ENCODE results near the gene GTF2B. TPM values are rescaled to one million over a fixed set of nuclear protein-coding genes. Genes with fewer than 3 reads are reported as not detected.
"Not testable (repeated sequence)": the region's sequence is repeated elsewhere in the genome, so short reads cannot be mapped to it uniquely, and the experiment has no call there.

GTF2B gene
- total and polyA plus RNA-seq, 2 of the 4 experiments (the other 2 are of a cell fraction), result 32.0 to 41.0 TPM

DNA sequence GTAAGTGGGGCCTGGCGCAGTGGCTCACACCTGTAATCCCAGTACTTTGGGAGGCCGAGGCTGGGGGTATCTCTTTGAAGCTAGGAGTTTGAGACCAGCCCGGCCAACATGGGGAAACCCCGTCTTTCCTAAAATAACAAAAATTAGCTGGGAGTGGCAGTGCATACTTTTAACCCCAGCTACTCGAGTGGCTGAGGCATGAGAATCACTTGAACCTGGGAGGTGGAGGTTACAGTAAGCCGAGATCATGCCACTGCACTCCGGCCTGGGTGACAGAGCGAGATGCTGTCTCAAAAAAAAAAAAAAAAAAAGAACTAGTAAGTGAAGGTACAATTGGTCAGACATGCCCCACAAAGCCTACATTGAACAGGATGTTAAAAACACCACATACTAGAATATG, 10.7 kb downstream of the GTF2B start:
- CTCF ChIA-PET; dilution Hi-C loops (cut with HindIII; ENCODE audit: low sequenced_read_pairs, unreplicated experiment); H4K20me1 ChIP-seq (ENCODE audit: insufficient read depth, low read length): not testable (repeated sequence)

More for the DNA sequence above, 10.7 kb downstream of the GTF2B start:
- in situ Hi-C loops (cut with MboI; ENCODE audit: low sequenced_read_pairs); H2AFZ ChIP-seq (replicated peaks; ENCODE audit: low read length, poor library complexity); H2BK5ac ChIP-seq (ENCODE audit: low read depth, low read length, poor library complexity, severe bottlenecking); H3K4me1 ChIP-seq (ENCODE audit: control insufficient read depth, insufficient read depth, low read length); H3K4me2 ChIP-seq (ENCODE audit: low read depth, low read length); ATAC-seq (ENCODE audit: low read depth); H4K5ac ChIP-seq (ENCODE audit: low read depth, low read length); H3K9me3 ChIP-seq (ENCODE audit: control insufficient read depth, insufficient read depth, low read length); H2BK120ac ChIP-seq (ENCODE audit: low read depth, low read length); H3K4ac ChIP-seq (ENCODE audit: low read depth, low read length); H2BK15ac ChIP-seq (ENCODE audit: low read depth, low read length); BruUV-seq (replicated peaks); H3K27ac ChIP-seq (ENCODE audit: insufficient read depth, low read length); H3K4me3 ChIP-seq (ENCODE audit: insufficient read depth, low read depth, low read length); H4K8ac ChIP-seq (ENCODE audit: low read depth in 2 of 2, low read length in 2 of 2); H4K91ac ChIP-seq (ENCODE audit: insufficient read depth, low read depth, low read length); H3K18ac ChIP-seq (ENCODE audit: low read depth, low read length); H3K9ac ChIP-seq (ENCODE audit: low read depth, low read length); intact Hi-C loops (cut with micrococcal nuclease); DNase-seq; H3K9me1 ChIP-seq (ENCODE audit: insufficient read depth, low read length); H3K56ac ChIP-seq (ENCODE audit: extremely low read depth, insufficient read depth, low read length); H2AK9ac ChIP-seq (replicated peaks; ENCODE audit: low read depth, low read length, poor library complexity); H3K14ac ChIP-seq (replicated peaks; ENCODE audit: low read depth, low read length); H3K27me3 ChIP-seq (ENCODE audit: control insufficient read depth, insufficient read depth, low read length); H2BK20ac ChIP-seq (ENCODE audit: low read depth, low read length); H3K23ac ChIP-seq (ENCODE audit: low read depth, low read length); H2AK5ac ChIP-seq (ENCODE audit: low read depth, low read length): not testable (repeated sequence)
- H3K36me3 ChIP-seq (ENCODE audit: control insufficient read depth, insufficient read depth, low read length), result peaks cover 18% of the 10 kb centered on the region
- no CpG with 5 or more reads among the region's 8 CpGs for WGBS, 2 experiments (ENCODE audit: extremely low coverage in 2 of 2, insufficient read length in 1 of 2)
- H3K79me1 ChIP-seq (ENCODE audit: low read depth in 1 of 2, low read length in 2 of 2), result peaks cover 12 to 28% of the 10 kb centered on the region in 2 experiments
- POLR2A ChIA-PET (ENCODE audit: unreplicated experiment), result interaction anchor here (0.6 kb wide), 1 partner anchor 141 kb away, joined by 9 read pairs; no protein-coding TSS in a partner anchor

Data from IMR-90 (cell line).